NCI-H69 (cell line): Measurements from ENCODE around the gene BANF1.
A peak's percentile ranks its signal among the peaks of the same experiment; 100 is the strongest.

ENCODE experiments used
- DNase-seq: peaks from one replicate; lab custom pipeline; 2025; lab: John Stamatoyannopoulos, UW

BANF1 gene

GRCh38 chr11:66001942-66002647 is at the start of gene BANF1, which contains the start of gene EIF1AD:
TSS of gene BANF1 (plus strand) at chr11:66002503. CDS start at chr11:66003251, 748 bp downstream.
TSS of gene EIF1AD (minus strand) at chr11:66002157. CDS start at chr11:66000389, 1,768 bp downstream.
- peak; percentile 99 for DNase-seq

- DNase-seq, result no peak
Measured at GRCh38 chr11:65953471-65953870, 48.8 kb upstream of the BANF1 start.

- no peak for DNase-seq
Measured at GRCh38 chr11:65954771-65955170, 47.5 kb upstream of the BANF1 start.

- DNase-seq, result no peak
Measured at GRCh38 chr11:65958291-65958690, 44.0 kb upstream of the BANF1 start.

GRCh38 chr11:65958774-65959420 is 43.4 kb upstream of the BANF1 start:
- no peak for DNase-seq

- peak; percentile 29 for DNase-seq
Measured at GRCh38 chr11:65960824-65961266, 41.5 kb upstream of the BANF1 start.

GRCh38 chr11:65961267-65962140 is 40.8 kb upstream of the BANF1 start, which contains the start of gene SART1:
TSS of gene SART1 (plus strand) at chr11:65961734. CDS start at chr11:65961781, 47 bp downstream.
- DNase-seq, result peak; percentile 99

GRCh38 chr11:65962141-65962564 is 40.1 kb upstream of the BANF1 start:
- no peak for DNase-seq

GRCh38 chr11:65964906-65965305 is 37.4 kb upstream of the BANF1 start:
- DNase-seq, result no peak

GRCh38 chr11:65965986-65966762 is 36.1 kb upstream of the BANF1 start:
- no peak for DNase-seq

GRCh38 chr11:65967329-65967934 is 34.9 kb upstream of the BANF1 start:
- no peak for DNase-seq

- no peak for DNase-seq
Measured at GRCh38 chr11:65968600-65969482, 33.5 kb upstream of the BANF1 start.

GRCh38 chr11:65972116-65972515 is 30.2 kb upstream of the BANF1 start:
- DNase-seq, result no peak

GRCh38 chr11:65973439-65974110 is 28.7 kb upstream of the BANF1 start:
- no peak for DNase-seq

GRCh38 chr11:65975771-65976170 is 26.5 kb upstream of the BANF1 start:
- no peak for DNase-seq

- no peak for DNase-seq
Measured at GRCh38 chr11:65976216-65977176, 25.8 kb upstream of the BANF1 start.

- no peak for DNase-seq
Measured at GRCh38 chr11:65977621-65978390, 24.5 kb upstream of the BANF1 start.
